AG04450 (cell line): ENCODE measurements around the gene CD55. TPM values are rescaled to one million over a fixed set of nuclear protein-coding genes. Genes with fewer than 3 reads are reported as not detected.

Experiments used
- CTCF ChIA-PET: fragments of 300-600, 350-600 bp; formaldehyde crosslinking; extraction: SDS; loops from one replicate; lab custom pipeline; 2022; ENCODE audit warnings: antibody characterized with exemption, inconsistent platforms; lab: Charles Lee
- POLR2A ChIA-PET: fragments of 350-600 bp; formaldehyde crosslinking; extraction: SDS; loops from one replicate; lab custom pipeline; 2021; ENCODE audit warnings: antibody characterized with exemption, inconsistent platforms; lab: Yijun Ruan, JAX
- DNase-seq: peaks from one replicate; pipeline ENCODE4 v3.0.0-alpha.2; 2011; ENCODE audit warnings: low read depth, low spot score
- H3K27ac ChIP-seq: one replicate; pipeline ENCODE4 v1.5.1; 2012; ENCODE audit warnings: low read depth, low read length, control low read depth
- H3K27me3 ChIP-seq: one replicate; pipeline ENCODE4 v1.6.0; 2012; ENCODE audit warnings: low read length; ENCODE audit not compliant: control insufficient read depth, insufficient read depth
- H3K4me3 ChIP-seq: 2 replicates; pipeline ENCODE4 v1.5.1; 2011; ENCODE audit warnings: mild to moderate bottlenecking, low read depth, low read length, control low read depth
- H3K9me3 ChIP-seq: 2 replicates; pipeline ENCODE4 v1.5.1; 2012; ENCODE audit warnings: low read length; ENCODE audit not compliant: control insufficient read depth, insufficient read depth
- CTCF ChIP-seq: IDR thresholded peaks from 2 replicates; pipeline ENCODE4 v1.5.1; 2011; ENCODE audit warnings: low read depth, low read length, control low read depth, inconsistent platforms
- polyA plus RNA-seq: library from polyadenylated mRNA; depleted of rRNA; stranded (reverse); fragments of >200 nt; gene quantifications from 2 replicates; pipeline ENCODE4 v1.2.3, GENCODE V29; 2011; rRNA removed

CD55 gene
- polyA plus RNA-seq, 1 experiment = 88.3 TPM

DNA sequence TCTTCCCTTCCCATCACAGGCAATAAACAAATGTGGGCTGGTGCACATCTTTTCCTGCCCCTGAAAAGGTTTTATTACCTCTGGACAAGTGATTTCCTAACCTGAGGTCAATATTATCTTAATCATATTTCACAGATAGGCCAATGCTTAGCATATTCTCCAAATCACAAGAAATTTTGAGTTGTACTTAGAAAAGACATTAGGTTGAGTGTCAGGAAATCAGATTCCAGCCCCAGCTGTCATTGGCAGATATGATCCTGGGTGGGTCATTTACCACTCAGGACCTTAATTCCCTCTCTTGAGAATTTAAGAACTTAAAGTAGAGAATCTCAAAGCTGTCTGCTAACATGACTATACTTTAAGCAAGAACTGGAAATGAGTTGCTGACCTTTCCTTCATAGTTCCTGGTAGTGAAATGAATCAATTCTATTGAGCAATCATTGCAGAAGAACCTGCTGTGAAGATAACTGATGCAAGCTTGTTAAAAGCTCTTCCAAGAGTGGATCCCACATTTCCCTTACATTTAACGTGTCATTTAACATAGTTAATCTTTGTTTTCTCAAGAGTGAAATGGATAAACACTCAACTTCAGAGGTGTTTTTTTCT lies 86.3 kb downstream of the CD55 start:
- no peak for DNase-seq
- Histone ChIP-seq H3K9me3 (no peaks in the 10 kb centered on the region), H3K4me3 (no peak overlapping the region), H3K27ac (no peak overlapping the region), H3K27me3 (peaks cover 7% of the 10 kb centered on the region)
- ChIA-PET POLR2A (no interaction called here), CTCF (interaction anchor here (0.8 to 5.4 kb wide), 4 partner anchors 148 to 375 kb away, joined by 3 to 83 read pairs (median 7); partner anchors contain the start of gene C1orf116)
- TF ChIP-seq CTCF = no peak

Other genes with a start within 250 kb of the CD55 start
- gene C4BPB, start 232.8 kb upstream of the CD55 start, polyA plus RNA-seq = not detected in 2 replicates
- not detected in 2 replicates for gene C4BPA, start 217.4 kb upstream of the CD55 start, polyA plus RNA-seq
- not detected in 2 replicates for gene CR2, start 132.7 kb downstream of the CD55 start, polyA plus RNA-seq
- gene CR1, start 174.5 kb downstream of the CD55 start, polyA plus RNA-seq = not detected in 2 replicates